Activated CD8-positive, alpha-beta memory T cell treated with anti-CD3 and anti-CD28 coated beads for 24 hours (primary cell): Measurements from ENCODE around the gene JAZF1.

Source experiments
- DNase-seq: peaks from one replicate; pipeline ENCODE4 v3.0.0-alpha.2; 2020

Gene JAZF1

DNA sequence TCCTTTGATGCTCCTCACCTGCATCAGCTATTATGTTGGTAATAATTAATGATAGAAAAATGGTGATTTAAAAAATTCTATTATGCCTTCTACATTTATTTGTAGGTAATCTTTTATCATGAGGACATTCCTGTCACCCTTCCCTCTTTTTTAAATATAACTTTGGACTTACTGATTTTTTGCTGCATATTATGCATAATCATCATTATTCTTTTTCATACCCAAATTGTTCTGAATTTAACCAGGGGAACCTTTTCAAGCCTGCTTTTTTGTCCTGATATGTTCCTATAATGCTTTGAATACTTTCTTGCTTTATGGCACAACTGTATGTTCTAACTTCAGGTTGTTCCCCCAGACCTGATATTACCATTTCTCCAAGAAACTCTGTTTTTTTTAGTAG is 392.2 kb downstream of the JAZF1 start:
- DNase-seq = no peak

DNA sequence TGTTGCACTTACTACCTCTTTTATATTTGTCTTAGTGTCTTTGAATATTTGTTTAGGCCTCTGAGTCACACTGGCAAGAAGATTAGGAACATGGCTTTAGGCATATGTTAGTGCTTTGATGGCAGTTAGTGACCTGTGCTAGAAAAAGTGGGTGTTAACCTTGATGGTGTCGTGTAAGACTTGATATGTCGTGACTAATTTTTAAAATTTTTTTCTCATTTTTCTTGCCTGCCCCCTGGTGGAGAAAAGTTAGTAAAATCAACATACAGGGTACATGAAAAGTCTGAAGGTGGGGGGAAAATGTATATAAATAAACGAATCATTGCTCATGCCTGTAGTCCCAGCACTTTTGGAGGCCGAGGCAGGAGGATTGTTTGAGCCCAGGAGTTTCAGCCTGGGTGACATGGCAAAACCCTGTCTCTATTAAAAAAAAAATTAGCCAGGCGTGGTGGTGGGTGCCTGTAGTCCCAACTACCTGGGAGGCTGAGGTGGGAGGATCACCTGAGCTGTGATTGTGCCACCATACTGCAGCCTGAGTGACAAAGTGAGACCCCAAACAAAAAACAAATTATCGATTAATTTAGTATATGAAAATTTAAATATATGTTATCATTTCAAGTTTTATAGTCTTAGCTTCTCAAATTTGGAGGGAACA is 396.1 kb downstream of the JAZF1 start:
- DNase-seq = no peak

DNA sequence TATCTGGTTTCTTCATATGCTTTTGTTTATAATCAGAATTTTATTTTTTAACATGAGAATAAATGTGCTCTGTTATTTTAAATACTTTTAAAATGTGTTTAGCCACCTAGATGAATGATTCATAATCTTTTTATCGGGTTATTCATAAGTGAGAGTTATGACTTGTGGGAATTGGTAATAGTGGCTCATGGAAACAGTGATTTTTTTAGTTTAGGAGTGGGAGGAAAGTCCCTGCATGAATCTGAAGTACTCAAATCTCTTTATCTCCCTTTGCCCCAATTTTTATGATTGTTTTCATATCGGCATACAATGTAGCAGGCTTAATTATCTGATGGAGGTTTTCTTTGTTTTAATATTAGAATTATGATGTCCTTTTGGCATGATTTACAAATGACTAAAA is 397.7 kb downstream of the JAZF1 start:
- DNase-seq = no peak

DNA sequence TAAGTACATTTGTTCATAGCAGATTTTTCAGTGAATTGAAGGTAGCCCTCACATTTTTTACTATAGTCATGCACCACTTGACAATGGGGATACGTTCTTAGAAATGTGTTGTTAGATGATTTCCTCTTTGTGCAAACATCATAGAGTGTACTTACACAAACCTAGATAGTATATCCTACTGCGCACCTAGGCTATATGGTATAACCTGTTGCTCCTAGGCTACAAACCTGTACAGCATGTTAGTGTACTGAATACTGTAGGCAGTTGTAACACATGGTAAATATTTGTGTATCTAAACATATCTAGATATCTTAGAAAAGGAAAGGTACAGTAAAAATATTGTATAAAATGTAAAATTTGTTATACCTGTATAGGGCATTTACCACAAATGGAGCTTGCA is 399.4 kb downstream of the JAZF1 start:
- no peak for DNase-seq
